Thoracic aorta (tissue), 2 donors: ENCODE data around the gene NCKAP5. TPM values are rescaled to one million over a fixed set of nuclear protein-coding genes. Genes with fewer than 3 reads are reported as not detected.

Experiments
- ATAC-seq: fragments of 150-250 bp; one replicate; pipeline ENCODE4 v1.8.0; 2017; ENCODE audit warnings: low read depth; ENCODE audit not compliant: insufficient number of reproducible peaks, low FRiP score
- DNase-seq: peaks from one replicate; pipeline ENCODE4 v3.0.0-alpha.2; 2020; ENCODE audit warnings: low spot score
- H3K27ac ChIP-seq, 2 donors: fragments of 200-600 bp; sonication (generic); 1 replicate in 1 of 2; 2 replicates in 1 of 2; pipeline ENCODE4 v1.5.1; 2016; ENCODE audit warnings: mild to moderate bottlenecking in 2 of 2, moderate library complexity in 2 of 2
- H3K27me3 ChIP-seq: fragments of 200-600 bp; sonication (generic); replicated peaks from 2 replicates; pipeline ENCODE4 v1.6.0; 2016; ENCODE audit warnings: mild to moderate bottlenecking; ENCODE audit not compliant: insufficient read depth
- H3K36me3 ChIP-seq: fragments of 200-600 bp; sonication (generic); one replicate; pipeline ENCODE4 v1.5.1; 2016
- H3K4me1 ChIP-seq, 2 donors: fragments of 200-600 bp; sonication (generic); 1 replicate in 1 of 2; 2 replicates in 1 of 2; pipeline versions ENCODE4 v1.5.1 to v1.6.0; 2016; ENCODE audit warnings: low read depth in 2 of 2, mild to moderate bottlenecking in 1 of 2; ENCODE audit not compliant: control insufficient read depth in 1 of 2
- H3K4me3 ChIP-seq: fragments of 200-600 bp; sonication (generic); 2 replicates; pipeline ENCODE4 v1.5.1; 2016; ENCODE audit warnings: mild to moderate bottlenecking
- H3K9me3 ChIP-seq: fragments of 200-600 bp; sonication (generic); 2 replicates; pipeline ENCODE4 v1.5.1; 2016
- total RNA-seq, 2 donors: library from RNA; depleted of rRNA; stranded (reverse); fragments of >200 nt; gene quantifications; one replicate each; pipeline versions ENCODE4 v1.1.0 to v1.2.3, GENCODE V29; 2016
- TF ChIP-seq, protein P1 (sequence below): fragments of 200-600 bp; sonication (generic); IDR thresholded peaks from one replicate; pipeline ENCODE4 v1.5.1; 2019; ENCODE audit warnings: antibody characterized with exemption

The NCKAP5 gene
- total RNA-seq, 2 donors from 2014 or later, result 1.2 to 1.9 TPM

DNA sequence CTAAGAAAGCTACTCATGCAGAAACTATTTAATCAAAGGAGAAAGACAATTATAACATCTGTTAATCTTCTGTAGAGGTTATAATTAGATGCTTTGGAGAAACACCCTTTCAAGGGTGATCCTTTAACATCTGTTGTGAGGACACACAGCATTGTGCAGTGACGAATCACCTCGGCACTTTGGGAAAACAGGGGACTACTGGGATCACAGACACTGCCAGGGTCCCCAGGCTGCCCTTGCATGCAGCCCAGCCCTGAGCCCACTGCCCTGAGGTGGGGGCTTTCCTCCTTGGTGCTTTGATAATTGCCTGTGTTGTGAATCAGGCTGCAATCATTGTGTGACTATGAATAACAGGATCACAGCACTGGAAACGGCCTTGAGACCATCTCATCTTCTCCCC is 10.6 kb downstream of the NCKAP5 start:
- DNase-seq (no peak), ATAC-seq (no peak)
- H3K9me3 ChIP-seq, result no peaks in the 10 kb centered on the region
- no peaks in the 10 kb centered on the region for H3K36me3 ChIP-seq
- TF ChIP-seq, protein P1, sequence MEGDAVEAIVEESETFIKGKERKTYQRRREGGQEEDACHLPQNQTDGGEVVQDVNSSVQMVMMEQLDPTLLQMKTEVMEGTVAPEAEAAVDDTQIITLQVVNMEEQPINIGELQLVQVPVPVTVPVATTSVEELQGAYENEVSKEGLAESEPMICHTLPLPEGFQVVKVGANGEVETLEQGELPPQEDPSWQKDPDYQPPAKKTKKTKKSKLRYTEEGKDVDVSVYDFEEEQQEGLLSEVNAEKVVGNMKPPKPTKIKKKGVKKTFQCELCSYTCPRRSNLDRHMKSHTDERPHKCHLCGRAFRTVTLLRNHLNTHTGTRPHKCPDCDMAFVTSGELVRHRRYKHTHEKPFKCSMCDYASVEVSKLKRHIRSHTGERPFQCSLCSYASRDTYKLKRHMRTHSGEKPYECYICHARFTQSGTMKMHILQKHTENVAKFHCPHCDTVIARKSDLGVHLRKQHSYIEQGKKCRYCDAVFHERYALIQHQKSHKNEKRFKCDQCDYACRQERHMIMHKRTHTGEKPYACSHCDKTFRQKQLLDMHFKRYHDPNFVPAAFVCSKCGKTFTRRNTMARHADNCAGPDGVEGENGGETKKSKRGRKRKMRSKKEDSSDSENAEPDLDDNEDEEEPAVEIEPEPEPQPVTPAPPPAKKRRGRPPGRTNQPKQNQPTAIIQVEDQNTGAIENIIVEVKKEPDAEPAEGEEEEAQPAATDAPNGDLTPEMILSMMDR, result no peak
- no peak overlapping the region for H3K4me3 ChIP-seq
- H3K27me3 ChIP-seq, result no peaks in the 10 kb centered on the region
- H3K4me1 ChIP-seq, result no peaks in the 10 kb centered on the region
- H3K27ac ChIP-seq, result no peak overlapping the region

DNA sequence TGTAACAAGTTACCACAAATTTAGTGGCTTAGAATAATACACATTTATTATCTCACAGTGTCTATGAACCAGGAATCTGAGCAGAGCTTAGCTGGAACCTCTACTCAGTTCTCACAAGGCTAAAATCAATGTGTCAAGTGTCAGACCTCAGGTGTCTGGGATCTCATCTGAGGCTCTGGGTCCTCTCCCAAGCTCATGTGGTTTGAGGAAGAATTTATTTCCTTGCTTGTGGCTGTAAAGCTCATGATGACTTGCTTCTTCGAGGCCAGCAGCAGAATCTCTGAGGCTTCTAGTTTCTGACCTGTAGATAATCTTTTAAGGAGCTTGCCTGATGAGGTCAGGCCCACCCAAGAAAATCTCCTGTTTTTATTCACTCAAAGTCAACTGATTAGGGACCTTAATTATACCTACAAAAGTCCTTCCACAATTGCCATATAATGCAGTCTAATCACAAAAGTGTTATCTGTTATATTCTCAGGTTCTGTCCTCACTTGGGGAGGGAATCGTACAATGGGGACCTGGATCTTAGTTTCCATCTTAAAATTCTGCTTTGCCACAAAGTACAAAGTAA is 14.3 kb downstream of the NCKAP5 start:
- H3K36me3 ChIP-seq, result no peaks in the 10 kb centered on the region
- no peak for ATAC-seq
- H3K27me3 ChIP-seq, result no peaks in the 10 kb centered on the region
- TF ChIP-seq, protein P1, result no peak
- no peak overlapping the region for H3K27ac ChIP-seq
- H3K9me3 ChIP-seq, result no peaks in the 10 kb centered on the region
- DNase-seq, result no peak
- H3K4me1 ChIP-seq, result no peaks in the 10 kb centered on the region
- H3K4me3 ChIP-seq, result no peak overlapping the region

DNA sequence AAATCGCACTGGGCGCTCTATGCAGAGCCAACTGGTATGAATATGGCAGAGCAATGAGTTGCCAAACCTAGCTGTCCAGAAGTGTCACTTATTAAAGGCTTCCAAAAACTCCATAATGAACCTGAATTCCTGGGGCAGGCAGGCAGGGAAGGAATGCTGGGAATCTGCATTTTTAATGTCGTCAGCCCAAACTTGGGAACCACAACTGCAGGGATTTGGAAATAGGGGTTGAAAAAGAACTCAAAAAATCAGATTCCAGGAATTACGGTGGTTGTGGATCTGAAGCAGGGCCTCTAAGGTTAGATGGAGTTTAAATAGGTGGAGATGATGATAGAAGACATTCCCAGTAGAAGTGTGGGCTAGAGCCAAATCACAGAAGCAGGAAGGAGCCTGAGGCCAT is 15.0 kb downstream of the NCKAP5 start:
- Histone ChIP-seq H3K9me3 (no peaks in the 10 kb centered on the region), H3K4me3 (no peak overlapping the region), H3K36me3 (no peaks in the 10 kb centered on the region), H3K4me1 (no peaks in the 10 kb centered on the region), H3K27me3 (no peaks in the 10 kb centered on the region), H3K27ac (no peak overlapping the region)
- DNase-seq (no peak), ATAC-seq (no peak)
- TF ChIP-seq, protein P1, result no peak

DNA sequence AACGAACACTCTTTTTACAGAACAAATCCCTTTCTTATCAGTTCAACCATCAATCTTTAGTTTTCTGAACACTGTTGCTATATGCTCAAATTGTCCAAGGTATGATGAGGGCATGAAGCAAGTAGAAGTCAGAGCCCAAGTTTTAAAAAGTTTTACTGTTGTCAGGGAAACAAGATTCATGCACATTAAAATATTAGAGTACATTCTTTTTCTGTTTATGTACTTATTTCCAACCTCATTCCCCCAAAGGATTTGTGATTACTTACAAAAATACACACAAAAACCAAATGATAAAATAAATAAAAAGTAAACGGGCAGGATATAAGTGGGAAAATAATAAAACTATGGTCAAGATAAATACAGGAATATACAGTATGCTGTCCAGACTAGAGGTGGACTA is 15.4 kb downstream of the NCKAP5 start:
- no peak overlapping the region for H3K27ac ChIP-seq
- H3K4me3 ChIP-seq, result no peak overlapping the region
- no peaks in the 10 kb centered on the region for H3K4me1 ChIP-seq
- no peak for ATAC-seq
- no peaks in the 10 kb centered on the region for H3K36me3 ChIP-seq
- no peak for DNase-seq
- no peaks in the 10 kb centered on the region for H3K27me3 ChIP-seq
- H3K9me3 ChIP-seq, result no peaks in the 10 kb centered on the region
- TF ChIP-seq, protein P1, result no peak

DNA sequence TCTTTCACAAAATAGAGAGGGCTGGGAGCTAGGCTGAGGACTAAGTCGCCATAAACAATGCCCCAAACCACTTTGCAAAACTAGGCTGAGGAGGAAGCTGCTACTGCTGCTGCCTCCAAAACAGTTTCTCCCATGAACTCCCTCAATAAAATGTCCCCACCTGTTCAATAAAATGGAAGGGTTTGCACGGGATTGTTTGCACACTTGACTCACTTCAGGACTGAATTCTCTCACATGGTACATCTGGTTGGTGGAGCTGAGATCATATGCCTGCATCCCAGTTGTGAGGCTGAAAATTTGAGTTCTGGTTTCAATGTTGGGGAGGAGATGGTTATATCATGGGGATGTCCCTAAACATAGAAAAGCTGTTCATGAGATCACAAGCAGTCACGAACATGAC is 26.5 kb downstream of the NCKAP5 start:
- no peak overlapping the region for H3K27ac ChIP-seq
- DNase-seq, result no peak
- no peaks in the 10 kb centered on the region for H3K4me1 ChIP-seq
- H3K9me3 ChIP-seq, result no peaks in the 10 kb centered on the region
- no peaks in the 10 kb centered on the region for H3K27me3 ChIP-seq
- TF ChIP-seq, protein P1, result no peak
- no peak overlapping the region for H3K4me3 ChIP-seq
- ATAC-seq, result no peak
- no peaks in the 10 kb centered on the region for H3K36me3 ChIP-seq
